Neural cell (in vitro differentiated cells): ENCODE data around the gene FAM117A. TPM values are rescaled to one million over a fixed set of nuclear protein-coding genes. Genes with fewer than 3 reads are reported as not detected.
A peak's percentile ranks its signal among the peaks of the same experiment; 100 is the strongest.

Experiments used
- H2AFZ ChIP-seq: fragments of 200-600, 300-800 bp; sonication (generic), shearing (Covaris generic); 2 replicates; pipeline ENCODE4 v1.6.0; 2014; ENCODE audit warnings: low read depth, mild to moderate bottlenecking, antibody characterized with exemption, low read length, moderate library complexity
- H3F3A ChIP-seq: fragments of 200-600 bp; shearing (Covaris generic); 2 replicates; pipeline ENCODE4 v1.6.1; 2016; ENCODE audit warnings: mild to moderate bottlenecking, moderate library complexity, mixed read lengths, antibody characterized with exemption, low read length; ENCODE audit not compliant: insufficient read depth, poor library complexity, severe bottlenecking
- H3K27ac ChIP-seq: fragments of 200-600, 300-800 bp; sonication (generic), shearing (Covaris generic); 2 replicates; pipeline ENCODE4 v1.5.1; 2014; ENCODE audit warnings: mild to moderate bottlenecking, low read length, moderate library complexity
- H3K27me3 ChIP-seq: fragments of 300-800, 200-600 bp; sonication (generic), shearing (Covaris generic); 2 replicates; pipeline ENCODE4 v1.6.0; 2014; ENCODE audit warnings: mild to moderate bottlenecking, low read depth, low read length, moderate library complexity; ENCODE audit not compliant: insufficient read depth
- H3K36me3 ChIP-seq: fragments of 300-800, 200-600 bp; sonication (generic), shearing (Covaris generic); 2 replicates; pipeline ENCODE4 v1.5.1; 2014; ENCODE audit warnings: mild to moderate bottlenecking, antibody characterized with exemption, low read length, moderate library complexity; ENCODE audit not compliant: insufficient read depth
- H3K4me2 ChIP-seq: fragments of 300-800, 200-600 bp; sonication (generic), shearing (Covaris generic); 2 replicates; pipeline ENCODE4 v1.6.0; 2014; ENCODE audit warnings: mild to moderate bottlenecking, low read length
- H3K4me3 ChIP-seq: fragments of 300-800, 200-600 bp; sonication (generic), shearing (Covaris generic); 2 replicates; pipeline ENCODE4 v1.5.1; 2014; ENCODE audit warnings: mild to moderate bottlenecking, low read length, moderate library complexity
- H3K79me2 ChIP-seq: fragments of 200-600 bp; shearing (Covaris generic); replicated peaks from 2 replicates; pipeline ENCODE4 v1.6.0; 2014; ENCODE audit warnings: mild to moderate bottlenecking, low read length, moderate library complexity; ENCODE audit not compliant: insufficient read depth
- H3K9ac ChIP-seq: fragments of 300-800, 200-600 bp; sonication (generic), shearing (Covaris generic); 2 replicates; pipeline ENCODE4 v1.6.1; 2016; ENCODE audit warnings: mild to moderate bottlenecking, low read length, mixed read lengths
- H3K9me2 ChIP-seq: fragments of 200-600 bp; shearing (Covaris generic); 2 replicates; pipeline ENCODE4 v1.6.1; 2016; ENCODE audit warnings: mild to moderate bottlenecking, low read length, mixed read lengths; ENCODE audit not compliant: insufficient read depth
- H3K9me3 ChIP-seq: fragments of 200-600, 300-800 bp; sonication (generic), shearing (Covaris generic); 2 replicates; pipeline ENCODE4 v1.6.1; 2016; ENCODE audit warnings: mild to moderate bottlenecking, mixed run types, low read length, moderate library complexity, mixed read lengths
- H4K20me1 ChIP-seq: fragments of 200-600 bp; shearing (Covaris generic); 2 replicates; pipeline ENCODE4 v1.6.1; 2016; ENCODE audit warnings: mild to moderate bottlenecking, mixed run types; ENCODE audit not compliant: insufficient read depth
- EP300 ChIP-seq: fragments of 450-650 bp; conservative IDR thresholded peaks from 2 replicates; pipeline ENCODE4 v1.6.1; 2014; ENCODE audit warnings: antibody characterized with exemption, mild to moderate bottlenecking, moderate library complexity; ENCODE audit not compliant: poor library complexity, severe bottlenecking
- EZH2 ChIP-seq: fragments of 200-600, 300-800 bp; shearing (Covaris generic), sonication (generic); IDR thresholded peaks from 2 replicates; pipeline ENCODE4 v1.6.1; 2014; ENCODE audit warnings: antibody characterized with exemption, low read length, borderline replicate concordance, mild to moderate bottlenecking; ENCODE audit not compliant: insufficient read depth, poor library complexity, severe bottlenecking
- MXI1 ChIP-seq: fragments of 450-650 bp; conservative IDR thresholded peaks from 2 replicates; pipeline ENCODE4 v1.6.1; 2014; ENCODE audit warnings: antibody characterized with exemption, mild to moderate bottlenecking; ENCODE audit not compliant: poor library complexity, severe bottlenecking
- POLR2AphosphoS5 ChIP-seq: IDR thresholded peaks from 2 replicates; pipeline ENCODE4 v1.6.1; 2012
- RAD21 ChIP-seq: fragments of 450-650 bp; conservative IDR thresholded peaks from 2 replicates; pipeline ENCODE4 v1.6.1; 2014; ENCODE audit warnings: antibody characterized with exemption, mild to moderate bottlenecking, moderate library complexity
- SMC3 ChIP-seq: fragments of 450-650 bp; conservative IDR thresholded peaks from 2 replicates; pipeline ENCODE4 v1.6.1; 2014; ENCODE audit warnings: antibody characterized with exemption, mild to moderate bottlenecking, moderate library complexity; ENCODE audit not compliant: poor library complexity
- TAF1 ChIP-seq: IDR thresholded peaks from 2 replicates; pipeline ENCODE4 v1.6.1; 2012; ENCODE audit warnings: low read depth
- polyA plus RNA-seq: library from polyadenylated mRNA; depleted of rRNA; stranded (reverse); fragments of >200 nt; gene quantifications from 2 replicates; pipeline ENCODE4 v1.2.3, GENCODE V29; 2014
- TF ChIP-seq, protein P1 (sequence below): IDR thresholded peaks from 2 replicates; pipeline ENCODE4 v1.6.1; 2012; ENCODE audit warnings: borderline replicate concordance
- TF ChIP-seq, protein P2 (sequence below): fragments of 450-650 bp; IDR thresholded peaks from 2 replicates; pipeline ENCODE4 v1.5.1; 2014; ENCODE audit warnings: antibody characterized with exemption, mild to moderate bottlenecking, moderate library complexity; ENCODE audit not compliant: poor library complexity, severe bottlenecking

The FAM117A gene
- polyA plus RNA-seq, 1 donor from 2014 or later: 3.7 TPM

DNA sequence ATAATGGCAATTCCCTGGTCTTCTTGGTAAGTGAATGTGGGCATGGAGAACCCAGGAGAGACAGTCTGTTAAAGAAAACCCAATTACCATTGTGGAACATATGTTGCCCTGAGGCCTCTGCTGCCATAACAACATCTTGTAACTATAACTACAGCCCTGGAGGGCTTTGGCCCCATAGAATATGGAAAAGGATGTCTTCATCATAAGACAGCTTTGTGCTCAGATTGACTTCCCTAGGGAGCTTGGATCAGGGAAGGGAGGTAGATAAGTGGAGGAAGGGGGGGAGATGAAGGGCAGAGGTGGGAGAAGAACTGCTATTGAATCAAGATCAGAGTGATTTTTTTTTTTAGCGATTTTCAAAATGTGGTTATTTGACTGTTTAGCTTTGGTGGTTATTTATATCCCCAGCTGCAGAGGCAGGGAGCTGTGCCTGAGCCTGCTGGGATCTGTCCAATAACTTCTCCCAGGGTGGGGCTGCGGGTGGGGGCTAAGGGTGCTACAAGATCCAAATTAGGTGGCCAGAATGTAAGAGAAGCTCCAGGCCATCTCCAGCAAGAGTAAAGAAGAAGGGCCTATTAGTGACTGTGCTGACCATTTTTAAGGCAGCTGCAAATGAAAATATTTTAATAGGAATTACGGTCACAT is 19.3 kb upstream of the FAM117A start:
- Histone ChIP-seq H3F3A (no peaks in the 10 kb centered on the region), H3K27me3 (no peaks in the 10 kb centered on the region), H2AFZ (peak overlapping the region; percentile 3), H3K79me2 (no peaks in the 10 kb centered on the region), H3K9me2 (no peaks in the 10 kb centered on the region), H3K9ac (peak overlapping the region; percentile 54), H3K4me2 (peak overlapping the region; percentile 37), H3K36me3 (no peaks in the 10 kb centered on the region), H3K4me3 (peak overlapping the region; percentile 44), H3K27ac (peak overlapping the region; percentile 96), H3K9me3 (no peaks in the 10 kb centered on the region), H4K20me1 (no peaks in the 10 kb centered on the region)
- TF ChIP-seq TAF1 (no peak), POLR2AphosphoS5 (peak; percentile 78), MXI1 (peak; percentile 48), EP300 (peak; percentile 83), SMC3 (peak; percentile 14), EZH2 (no peak), RAD21 (no peak)
- TF ChIP-seq, protein P1, sequence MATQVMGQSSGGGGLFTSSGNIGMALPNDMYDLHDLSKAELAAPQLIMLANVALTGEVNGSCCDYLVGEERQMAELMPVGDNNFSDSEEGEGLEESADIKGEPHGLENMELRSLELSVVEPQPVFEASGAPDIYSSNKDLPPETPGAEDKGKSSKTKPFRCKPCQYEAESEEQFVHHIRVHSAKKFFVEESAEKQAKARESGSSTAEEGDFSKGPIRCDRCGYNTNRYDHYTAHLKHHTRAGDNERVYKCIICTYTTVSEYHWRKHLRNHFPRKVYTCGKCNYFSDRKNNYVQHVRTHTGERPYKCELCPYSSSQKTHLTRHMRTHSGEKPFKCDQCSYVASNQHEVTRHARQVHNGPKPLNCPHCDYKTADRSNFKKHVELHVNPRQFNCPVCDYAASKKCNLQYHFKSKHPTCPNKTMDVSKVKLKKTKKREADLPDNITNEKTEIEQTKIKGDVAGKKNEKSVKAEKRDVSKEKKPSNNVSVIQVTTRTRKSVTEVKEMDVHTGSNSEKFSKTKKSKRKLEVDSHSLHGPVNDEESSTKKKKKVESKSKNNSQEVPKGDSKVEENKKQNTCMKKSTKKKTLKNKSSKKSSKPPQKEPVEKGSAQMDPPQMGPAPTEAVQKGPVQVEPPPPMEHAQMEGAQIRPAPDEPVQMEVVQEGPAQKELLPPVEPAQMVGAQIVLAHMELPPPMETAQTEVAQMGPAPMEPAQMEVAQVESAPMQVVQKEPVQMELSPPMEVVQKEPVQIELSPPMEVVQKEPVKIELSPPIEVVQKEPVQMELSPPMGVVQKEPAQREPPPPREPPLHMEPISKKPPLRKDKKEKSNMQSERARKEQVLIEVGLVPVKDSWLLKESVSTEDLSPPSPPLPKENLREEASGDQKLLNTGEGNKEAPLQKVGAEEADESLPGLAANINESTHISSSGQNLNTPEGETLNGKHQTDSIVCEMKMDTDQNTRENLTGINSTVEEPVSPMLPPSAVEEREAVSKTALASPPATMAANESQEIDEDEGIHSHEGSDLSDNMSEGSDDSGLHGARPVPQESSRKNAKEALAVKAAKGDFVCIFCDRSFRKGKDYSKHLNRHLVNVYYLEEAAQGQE: peak; percentile 86
- TF ChIP-seq, protein P2, sequence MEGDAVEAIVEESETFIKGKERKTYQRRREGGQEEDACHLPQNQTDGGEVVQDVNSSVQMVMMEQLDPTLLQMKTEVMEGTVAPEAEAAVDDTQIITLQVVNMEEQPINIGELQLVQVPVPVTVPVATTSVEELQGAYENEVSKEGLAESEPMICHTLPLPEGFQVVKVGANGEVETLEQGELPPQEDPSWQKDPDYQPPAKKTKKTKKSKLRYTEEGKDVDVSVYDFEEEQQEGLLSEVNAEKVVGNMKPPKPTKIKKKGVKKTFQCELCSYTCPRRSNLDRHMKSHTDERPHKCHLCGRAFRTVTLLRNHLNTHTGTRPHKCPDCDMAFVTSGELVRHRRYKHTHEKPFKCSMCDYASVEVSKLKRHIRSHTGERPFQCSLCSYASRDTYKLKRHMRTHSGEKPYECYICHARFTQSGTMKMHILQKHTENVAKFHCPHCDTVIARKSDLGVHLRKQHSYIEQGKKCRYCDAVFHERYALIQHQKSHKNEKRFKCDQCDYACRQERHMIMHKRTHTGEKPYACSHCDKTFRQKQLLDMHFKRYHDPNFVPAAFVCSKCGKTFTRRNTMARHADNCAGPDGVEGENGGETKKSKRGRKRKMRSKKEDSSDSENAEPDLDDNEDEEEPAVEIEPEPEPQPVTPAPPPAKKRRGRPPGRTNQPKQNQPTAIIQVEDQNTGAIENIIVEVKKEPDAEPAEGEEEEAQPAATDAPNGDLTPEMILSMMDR: no peak

GRCh38 chr17:49779739-49780231 is 15.9 kb upstream of the FAM117A start:
- Histone ChIP-seq H3K9me3 (no peaks in the 10 kb centered on the region), H3K4me3 (no peak overlapping the region), H2AFZ (no peak overlapping the region), H3K9me2 (no peaks in the 10 kb centered on the region), H3K27ac (no peak overlapping the region), H3K9ac (no peak overlapping the region), H3F3A (no peaks in the 10 kb centered on the region), H4K20me1 (no peaks in the 10 kb centered on the region), H3K36me3 (no peaks in the 10 kb centered on the region), H3K4me2 (no peak overlapping the region), H3K79me2 (no peaks in the 10 kb centered on the region), H3K27me3 (no peaks in the 10 kb centered on the region)
- peak; percentile 55 for TF ChIP-seq SMC3
- TF ChIP-seq, protein P2: peak; percentile 61
- peak; percentile 56 for TF ChIP-seq RAD21
- TF ChIP-seq, protein P1: no peak
